Measurements from ENCODE around the gene RELT.

The RELT gene

DNA sequence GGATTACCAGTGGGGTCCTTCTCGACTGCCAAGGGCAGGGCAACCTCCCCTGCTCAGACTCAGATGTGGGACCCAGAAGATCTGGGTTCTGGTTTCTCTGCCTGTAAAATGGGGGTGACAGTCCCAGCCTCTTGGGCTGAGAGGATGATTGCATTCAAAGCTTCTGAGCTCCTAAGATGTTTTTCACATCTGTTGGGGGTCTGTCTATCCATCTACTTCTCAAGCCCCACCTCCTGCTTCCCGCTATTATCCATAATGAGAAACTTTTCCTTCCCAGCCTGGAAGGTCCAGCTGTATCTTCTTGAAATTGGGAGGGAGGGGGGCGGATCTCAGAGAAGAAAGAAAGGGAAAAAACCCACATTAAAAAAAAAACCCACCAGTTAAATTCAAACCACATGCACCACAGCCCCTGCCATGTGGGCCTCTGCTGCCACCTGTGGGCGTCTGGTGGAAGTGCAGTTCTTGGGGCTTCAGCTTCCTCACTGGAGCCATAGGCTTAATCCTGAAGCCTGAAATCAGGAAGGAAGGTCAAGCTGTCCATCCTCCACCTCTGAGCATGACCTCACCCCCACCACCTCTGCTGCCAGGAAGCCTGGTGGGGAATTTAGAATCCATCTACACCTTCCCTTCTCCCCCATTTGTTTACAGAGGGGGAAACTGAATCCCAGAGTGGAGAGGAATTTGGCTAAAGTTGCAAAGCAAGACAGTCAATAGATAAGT lies 40.8 kb upstream of the RELT start:
- no peaks in the 10 kb centered on the region for H3K4me1 ChIP-seq (ENCODE audit: control insufficient read depth, insufficient read depth, low read length, poor library complexity, severe bottlenecking)

DNA sequence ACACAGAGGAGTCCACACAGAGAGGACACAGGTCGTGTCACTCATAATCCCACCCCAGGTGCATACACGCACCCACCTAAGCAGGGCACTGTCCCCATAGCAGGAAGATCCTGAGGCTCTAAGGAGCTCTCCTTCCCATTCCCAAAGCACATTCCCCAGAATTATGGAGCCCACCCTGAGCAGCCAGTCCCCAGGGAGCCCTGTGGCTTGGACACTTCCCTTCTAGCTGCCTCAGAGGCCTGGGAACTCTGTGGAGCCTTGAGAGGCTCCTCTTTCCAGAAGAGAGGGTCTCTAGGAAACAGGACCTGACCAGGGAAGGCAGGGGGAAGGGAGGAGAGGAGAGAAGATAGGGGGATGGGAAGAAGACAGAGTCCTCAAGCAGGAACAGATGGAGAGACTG lies 38.4 kb upstream of the RELT start:
- Histone ChIP-seq H3K4me1 (ENCODE audit: control insufficient read depth, insufficient read depth, low read length, poor library complexity, severe bottlenecking) (no peaks in the 10 kb centered on the region), H3K9me3 (ENCODE audit: control insufficient read depth, low read length) (no peaks in the 10 kb centered on the region), H3K36me3 (ENCODE audit: control insufficient read depth, insufficient read depth, low read length) (no peaks in the 10 kb centered on the region), H3K27ac (ENCODE audit: insufficient read depth, low read length, poor library complexity, severe bottlenecking) (no peak overlapping the region), H3K4me3 (ENCODE audit: insufficient read depth, low read depth, low read length, poor library complexity, severe bottlenecking) (no peak overlapping the region), H3K27me3 (replicated peaks; ENCODE audit: control insufficient read depth, insufficient read depth, low read length, poor library complexity, severe bottlenecking) (no peaks in the 10 kb centered on the region)
- DNase-seq, result no peak

More for the DNA sequence above, 40.8 kb upstream of the RELT start:
- Histone ChIP-seq H3K27ac (ENCODE audit: insufficient read depth, low read length, poor library complexity, severe bottlenecking) (no peak overlapping the region), H3K9me3 (ENCODE audit: control insufficient read depth, low read length) (no peaks in the 10 kb centered on the region), H3K4me3 (ENCODE audit: insufficient read depth, low read depth, low read length, poor library complexity, severe bottlenecking) (no peak overlapping the region), H3K27me3 (replicated peaks; ENCODE audit: control insufficient read depth, insufficient read depth, low read length, poor library complexity, severe bottlenecking) (no peaks in the 10 kb centered on the region), H3K36me3 (ENCODE audit: control insufficient read depth, insufficient read depth, low read length) (no peaks in the 10 kb centered on the region)
- DNase-seq, result peak; percentile 52 to 68 (median 61)

GRCh38 chr11:73338279-73338678 lies 37.9 kb upstream of the RELT start:
- H3K4me1 ChIP-seq (ENCODE audit: control insufficient read depth, insufficient read depth, low read length, poor library complexity, severe bottlenecking), result no peaks in the 10 kb centered on the region
- no peaks in the 10 kb centered on the region for H3K9me3 ChIP-seq (ENCODE audit: control insufficient read depth, low read length)
- no peak overlapping the region for H3K4me3 ChIP-seq (ENCODE audit: insufficient read depth, low read depth, low read length, poor library complexity, severe bottlenecking)
- no peaks in the 10 kb centered on the region for H3K36me3 ChIP-seq (ENCODE audit: control insufficient read depth, insufficient read depth, low read length)
- no peak overlapping the region for H3K27ac ChIP-seq (ENCODE audit: insufficient read depth, low read length, poor library complexity, severe bottlenecking)
- H3K27me3 ChIP-seq (replicated peaks; ENCODE audit: control insufficient read depth, insufficient read depth, low read length, poor library complexity, severe bottlenecking), result no peaks in the 10 kb centered on the region
- DNase-seq, result no peak

DNA sequence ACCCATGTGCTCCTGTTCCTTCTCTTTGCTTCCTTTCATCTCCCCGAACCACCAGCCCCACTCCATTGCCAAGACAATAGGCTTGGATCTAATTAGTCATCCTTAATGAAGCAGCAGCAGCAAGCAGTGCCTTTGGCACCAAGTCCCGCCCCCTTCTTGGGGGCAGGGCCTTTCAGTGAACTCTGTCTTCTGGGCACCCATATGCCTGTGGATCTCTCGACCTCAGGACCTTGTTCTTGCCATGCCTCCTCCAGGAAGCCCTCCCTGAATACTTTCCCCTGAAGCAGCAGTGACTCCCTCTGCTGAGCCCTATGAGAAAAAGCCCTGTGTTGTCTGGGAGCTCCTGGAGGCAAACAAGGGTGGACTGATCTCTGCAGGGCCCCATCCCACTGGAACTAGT lies 36.0 kb upstream of the RELT start:
- Histone ChIP-seq H3K27ac (ENCODE audit: insufficient read depth, low read length, poor library complexity, severe bottlenecking) (no peak overlapping the region), H3K36me3 (ENCODE audit: control insufficient read depth, insufficient read depth, low read length) (no peaks in the 10 kb centered on the region), H3K27me3 (replicated peaks; ENCODE audit: control insufficient read depth, insufficient read depth, low read length, poor library complexity, severe bottlenecking) (no peaks in the 10 kb centered on the region), H3K4me3 (ENCODE audit: insufficient read depth, low read depth, low read length, poor library complexity, severe bottlenecking) (no peak overlapping the region), H3K9me3 (ENCODE audit: control insufficient read depth, low read length) (no peaks in the 10 kb centered on the region), H3K4me1 (ENCODE audit: control insufficient read depth, insufficient read depth, low read length, poor library complexity, severe bottlenecking) (no peaks in the 10 kb centered on the region)
- DNase-seq, result no peak

DNA sequence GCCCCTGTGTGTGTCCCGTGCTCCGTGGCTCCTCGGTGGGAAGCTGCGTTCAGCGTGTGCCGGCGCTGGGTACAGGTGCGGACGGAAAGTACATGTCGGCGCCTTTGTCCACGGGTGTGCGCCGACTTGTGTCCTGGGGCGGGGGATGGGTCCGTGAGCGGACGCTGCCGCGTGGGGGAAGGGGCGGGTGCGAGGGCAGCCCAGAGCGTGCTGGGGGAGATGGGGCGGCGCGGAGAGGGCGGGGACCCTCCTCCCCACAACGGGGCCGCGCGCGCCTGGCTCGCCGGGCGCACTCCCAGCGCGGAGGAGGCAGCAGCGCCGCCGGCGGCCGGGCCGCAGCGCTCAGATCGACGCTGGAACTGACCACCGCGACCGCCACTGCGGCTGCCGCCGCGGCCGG lies 33.6 kb upstream of the RELT start:
- Histone ChIP-seq H3K36me3 (ENCODE audit: control insufficient read depth, insufficient read depth, low read length) (no peaks in the 10 kb centered on the region), H3K27ac (ENCODE audit: insufficient read depth, low read length, poor library complexity, severe bottlenecking) (no peak overlapping the region), H3K27me3 (replicated peaks; ENCODE audit: control insufficient read depth, insufficient read depth, low read length, poor library complexity, severe bottlenecking) (no peaks in the 10 kb centered on the region), H3K4me1 (ENCODE audit: control insufficient read depth, insufficient read depth, low read length, poor library complexity, severe bottlenecking) (no peaks in the 10 kb centered on the region), H3K9me3 (ENCODE audit: control insufficient read depth, low read length) (no peaks in the 10 kb centered on the region), H3K4me3 (ENCODE audit: insufficient read depth, low read depth, low read length, poor library complexity, severe bottlenecking) (no peak overlapping the region)
- no peak for DNase-seq

DNA sequence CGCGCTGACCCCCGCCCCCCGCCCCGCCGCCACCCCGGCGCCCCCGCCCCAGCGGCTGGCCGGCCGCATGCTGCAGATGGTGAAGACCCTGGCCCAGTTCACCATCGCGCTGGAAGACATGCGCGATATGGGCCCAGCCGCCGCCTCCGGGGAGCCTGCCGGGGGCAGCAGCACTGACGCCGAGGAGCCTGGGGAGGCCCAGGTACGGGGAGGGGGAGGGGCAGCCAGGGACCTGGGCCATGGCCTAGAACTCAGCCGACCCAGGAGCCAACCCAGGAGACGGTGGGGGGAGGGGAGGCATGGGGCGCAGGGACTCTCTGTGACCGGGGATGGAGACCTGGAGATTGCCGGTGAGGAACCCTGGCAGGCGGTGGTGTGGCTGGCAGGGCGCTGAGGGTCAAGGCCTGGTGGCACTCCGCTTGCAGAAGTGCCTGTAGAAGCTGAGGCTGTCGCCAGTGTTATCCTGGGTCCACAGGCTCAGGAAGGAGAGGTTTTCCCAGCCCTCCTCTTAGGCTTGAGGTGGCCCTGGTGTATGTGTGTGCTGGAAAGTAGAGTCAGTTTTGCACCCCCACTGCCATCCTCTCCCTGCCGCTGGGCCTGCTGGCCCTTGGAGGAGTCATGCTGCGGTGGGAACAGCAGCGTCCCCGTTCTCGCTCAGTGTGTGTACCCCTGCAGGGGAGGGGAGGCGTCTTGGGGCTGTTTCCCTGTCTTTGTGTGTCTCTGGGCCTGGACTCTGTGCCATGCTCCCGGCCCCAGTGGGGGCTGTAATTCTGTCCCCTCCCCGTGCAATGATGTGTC lies 32.9 kb upstream of the RELT start:
- no peak overlapping the region for H3K27ac ChIP-seq (ENCODE audit: insufficient read depth, low read length, poor library complexity, severe bottlenecking)
- H3K27me3 ChIP-seq (replicated peaks; ENCODE audit: control insufficient read depth, insufficient read depth, low read length, poor library complexity, severe bottlenecking), result no peaks in the 10 kb centered on the region
- no peak for DNase-seq
- no peaks in the 10 kb centered on the region for H3K9me3 ChIP-seq (ENCODE audit: control insufficient read depth, low read length)
- no peaks in the 10 kb centered on the region for H3K4me1 ChIP-seq (ENCODE audit: control insufficient read depth, insufficient read depth, low read length, poor library complexity, severe bottlenecking)
- H3K4me3 ChIP-seq (ENCODE audit: insufficient read depth, low read depth, low read length, poor library complexity, severe bottlenecking), result no peak overlapping the region
- H3K36me3 ChIP-seq (ENCODE audit: control insufficient read depth, insufficient read depth, low read length), result no peaks in the 10 kb centered on the region

GRCh38 chr11:73344191-73344607 lies 32.0 kb upstream of the RELT start:
- no peak overlapping the region for H3K27ac ChIP-seq (ENCODE audit: insufficient read depth, low read length, poor library complexity, severe bottlenecking)
- no peak overlapping the region for H3K4me3 ChIP-seq (ENCODE audit: insufficient read depth, low read depth, low read length, poor library complexity, severe bottlenecking)
- H3K9me3 ChIP-seq (ENCODE audit: control insufficient read depth, low read length), result no peaks in the 10 kb centered on the region
- no peaks in the 10 kb centered on the region for H3K36me3 ChIP-seq (ENCODE audit: control insufficient read depth, insufficient read depth, low read length)
- DNase-seq, result no peak
- H3K4me1 ChIP-seq (ENCODE audit: control insufficient read depth, insufficient read depth, low read length, poor library complexity, severe bottlenecking), result no peaks in the 10 kb centered on the region
- H3K27me3 ChIP-seq (replicated peaks; ENCODE audit: control insufficient read depth, insufficient read depth, low read length, poor library complexity, severe bottlenecking), result no peaks in the 10 kb centered on the region

GRCh38 chr11:73345481-73346160 lies 30.6 kb upstream of the RELT start:
- no peaks in the 10 kb centered on the region for H3K27me3 ChIP-seq (replicated peaks; ENCODE audit: control insufficient read depth, insufficient read depth, low read length, poor library complexity, severe bottlenecking)
- no peak overlapping the region for H3K27ac ChIP-seq (ENCODE audit: insufficient read depth, low read length, poor library complexity, severe bottlenecking)
- H3K36me3 ChIP-seq (ENCODE audit: control insufficient read depth, insufficient read depth, low read length), result no peaks in the 10 kb centered on the region
- H3K9me3 ChIP-seq (ENCODE audit: control insufficient read depth, low read length), result no peaks in the 10 kb centered on the region
- H3K4me3 ChIP-seq (ENCODE audit: insufficient read depth, low read depth, low read length, poor library complexity, severe bottlenecking), result no peak overlapping the region
- H3K4me1 ChIP-seq (ENCODE audit: control insufficient read depth, insufficient read depth, low read length, poor library complexity, severe bottlenecking), result no peaks in the 10 kb centered on the region
- no peak for DNase-seq

DNA sequence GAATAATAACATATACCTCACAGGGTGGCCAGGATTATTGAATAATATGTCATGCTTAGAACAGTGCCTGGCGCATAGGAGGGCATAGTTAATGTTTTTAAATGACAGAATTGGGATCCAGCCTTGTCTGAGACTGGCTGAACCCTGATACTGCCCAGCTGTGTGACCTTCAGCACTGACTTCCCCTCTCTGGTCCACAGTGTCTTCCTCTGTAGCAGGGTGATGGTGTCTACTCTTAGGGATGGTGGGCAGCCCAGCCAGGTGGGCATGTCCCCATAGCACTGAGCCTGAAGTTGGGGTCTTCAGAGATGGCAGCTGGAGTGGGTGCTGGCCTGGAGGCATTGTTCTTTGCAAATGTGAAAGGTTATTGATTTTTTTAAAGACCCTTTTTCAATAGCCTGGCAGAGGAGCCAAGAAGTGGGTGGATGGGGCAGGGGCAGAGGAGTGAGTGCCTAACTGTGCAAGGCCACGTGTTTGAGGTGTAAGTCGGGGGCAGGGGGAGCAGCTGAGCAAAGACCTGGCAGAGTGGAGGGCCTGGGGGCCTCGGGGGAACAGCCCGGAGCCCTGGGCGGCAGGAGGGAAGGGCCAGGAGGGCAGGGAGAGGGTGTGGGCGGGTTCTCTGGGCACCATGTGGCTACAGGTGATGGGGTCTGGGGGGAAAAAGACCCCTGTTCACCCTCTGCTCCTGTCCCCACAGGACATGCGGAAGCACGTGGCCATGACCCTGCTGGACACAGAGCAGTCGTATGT lies 29.8 kb upstream of the RELT start:
- no peaks in the 10 kb centered on the region for H3K27me3 ChIP-seq (replicated peaks; ENCODE audit: control insufficient read depth, insufficient read depth, low read length, poor library complexity, severe bottlenecking)
- no peak for DNase-seq
- H3K4me1 ChIP-seq (ENCODE audit: control insufficient read depth, insufficient read depth, low read length, poor library complexity, severe bottlenecking), result no peaks in the 10 kb centered on the region

More for the DNA sequence above, 29.8 kb upstream of the RELT start:
- Histone ChIP-seq H3K27ac (ENCODE audit: insufficient read depth, low read length, poor library complexity, severe bottlenecking) (no peak overlapping the region), H3K36me3 (ENCODE audit: control insufficient read depth, insufficient read depth, low read length) (no peaks in the 10 kb centered on the region), H3K9me3 (ENCODE audit: control insufficient read depth, low read length) (no peaks in the 10 kb centered on the region), H3K4me3 (ENCODE audit: insufficient read depth, low read depth, low read length, poor library complexity, severe bottlenecking) (no peak overlapping the region)
